ENCODE results near the gene GCC2.
"Not testable (repeated sequence)": the region's sequence is repeated elsewhere in the genome, so short reads cannot be mapped to it uniquely, and the experiment has no call there.

Gene GCC2

DNA sequence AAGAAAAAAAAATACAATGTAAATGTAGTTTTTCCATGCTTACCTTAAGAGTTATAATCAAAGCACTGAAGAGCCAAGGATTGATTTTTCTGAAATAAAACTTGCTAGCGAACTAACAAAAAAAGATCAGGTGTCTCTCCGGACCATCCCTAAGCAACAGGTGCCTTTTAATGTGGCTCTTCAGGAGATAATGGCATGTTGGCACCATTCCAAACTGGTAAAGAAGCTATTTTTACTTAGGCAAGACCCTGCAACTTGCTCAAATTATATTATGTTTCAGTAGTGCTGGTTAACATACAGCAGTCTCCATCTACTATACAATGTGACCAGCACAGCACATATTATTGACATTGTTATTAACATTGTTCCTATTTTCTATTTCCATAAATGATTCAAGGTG lies 2.3 kb upstream of the GCC2 start:
- H3K4me3 ChIP-seq (ENCODE audit: low read depth in 1 of 2, low read length in 2 of 2) = no peak overlapping the region

DNA sequence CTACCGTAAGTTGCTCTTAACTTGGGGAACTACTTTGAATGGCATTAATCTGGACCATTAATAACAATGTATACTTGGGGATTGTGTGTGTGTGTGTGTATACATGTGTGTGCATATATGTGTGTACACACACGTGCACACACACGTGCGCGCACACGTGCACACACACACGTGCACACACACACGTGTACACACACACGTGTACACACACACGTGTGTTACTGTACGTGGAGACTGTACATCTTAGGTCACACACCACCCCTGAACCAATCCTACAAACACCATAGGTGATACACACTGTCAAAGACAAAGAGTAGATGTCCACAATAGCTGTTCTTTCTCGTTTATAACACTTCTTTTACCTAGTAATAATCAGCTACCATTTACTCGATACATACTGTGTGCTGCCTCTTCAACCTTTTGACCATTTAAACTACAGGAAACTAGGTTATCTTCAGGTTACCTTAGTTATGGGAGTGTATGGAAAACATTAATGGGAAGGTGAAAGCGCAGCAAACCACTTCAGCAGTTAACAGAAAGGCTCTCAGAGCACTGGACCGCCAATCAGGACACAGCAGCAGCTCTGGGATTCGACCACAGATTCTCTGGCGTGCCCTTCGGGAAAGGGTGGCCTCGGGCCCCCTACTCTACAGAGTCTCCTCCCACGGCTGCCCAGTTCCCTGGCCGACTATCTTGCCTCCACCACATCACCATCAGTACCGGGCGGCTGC lies 894 bp upstream of the GCC2 start:
- peak overlapping the region; percentile 62 for H3K9ac ChIP-seq (ENCODE audit: low read length)
- no peaks in the 10 kb centered on the region for H3K27me3 ChIP-seq (ENCODE audit: control insufficient read depth in 1 of 2, insufficient read depth in 2 of 2, low read length in 2 of 2)
- H3K4me1 ChIP-seq (ENCODE audit: insufficient read depth, low read length) = peaks cover 8% of the 10 kb centered on the region
- peak overlapping the region; percentile 72 for H3K27ac ChIP-seq (ENCODE audit: low read depth, low read length)
- H3K36me3 ChIP-seq (ENCODE audit: insufficient read depth, low read length) = peaks cover 5% of the 10 kb centered on the region
- H3K4me3 ChIP-seq (ENCODE audit: low read depth in 1 of 2, low read length in 2 of 2) = peak overlapping the region; percentile 82 to 98
- H3K9me3 ChIP-seq (ENCODE audit: low read length) = no peaks in the 10 kb centered on the region

More for the DNA sequence above, 2.3 kb upstream of the GCC2 start:
- no peak overlapping the region for H3K9ac ChIP-seq (ENCODE audit: low read length)
- no peak overlapping the region for H3K27ac ChIP-seq (ENCODE audit: low read depth, low read length)
- no peaks in the 10 kb centered on the region for H3K9me3 ChIP-seq (ENCODE audit: low read length)
- no peaks in the 10 kb centered on the region for H3K36me3 ChIP-seq (ENCODE audit: insufficient read depth, low read length)
- H3K27me3 ChIP-seq (ENCODE audit: control insufficient read depth in 1 of 2, insufficient read depth in 2 of 2, low read length in 2 of 2) = no peaks in the 10 kb centered on the region
- H3K4me1 ChIP-seq (ENCODE audit: insufficient read depth, low read length) = peaks cover 8% of the 10 kb centered on the region

DNA sequence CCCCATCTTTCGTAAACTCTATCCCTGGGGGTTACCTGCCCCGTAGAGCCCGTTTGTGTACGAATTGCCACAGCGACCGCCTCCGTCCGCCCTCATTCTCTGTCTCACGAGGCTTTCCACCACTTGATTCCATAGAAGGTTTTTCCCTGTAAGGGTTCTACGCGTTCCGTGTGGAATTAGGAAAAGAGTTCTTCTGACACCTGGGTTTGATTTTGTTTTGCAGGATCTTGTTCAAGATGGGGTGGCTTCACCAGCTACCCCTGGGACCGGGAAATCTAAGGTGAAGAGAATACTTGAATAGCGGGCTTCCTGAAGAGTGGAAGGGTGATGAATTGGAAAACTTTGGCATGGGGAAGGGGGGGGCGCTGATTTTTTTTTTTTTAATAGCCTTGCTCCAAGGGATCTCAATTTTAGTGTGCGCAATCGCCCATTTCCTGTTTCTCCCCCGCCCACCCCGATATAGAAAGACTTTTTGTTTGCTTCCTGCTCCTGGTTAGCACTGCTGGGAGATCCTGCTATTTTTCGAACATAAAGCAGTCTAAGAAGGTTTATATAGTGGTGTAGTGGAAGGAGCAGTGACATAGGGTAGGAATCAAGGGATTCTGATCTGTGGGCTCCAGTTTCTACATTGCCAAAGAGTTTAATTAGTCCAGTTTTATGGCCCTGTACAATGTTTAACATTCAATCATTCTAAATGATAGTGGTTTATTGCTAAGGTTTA lies 564 bp downstream of the GCC2 start:
- Histone ChIP-seq H3K4me3 (ENCODE audit: low read depth in 1 of 2, low read length in 2 of 2) (peak overlapping the region; percentile 82 to 98), H3K36me3 (ENCODE audit: insufficient read depth, low read length) (peaks cover 16% of the 10 kb centered on the region), H3K9ac (ENCODE audit: low read length) (peak overlapping the region; percentile 62), H3K27me3 (ENCODE audit: control insufficient read depth in 1 of 2, insufficient read depth in 2 of 2, low read length in 2 of 2) (no peaks in the 10 kb centered on the region), H3K4me1 (ENCODE audit: insufficient read depth, low read length) (peaks cover 8% of the 10 kb centered on the region), H3K27ac (ENCODE audit: low read depth, low read length) (peak overlapping the region; percentile 72), H3K9me3 (ENCODE audit: low read length) (no peaks in the 10 kb centered on the region)

DNA sequence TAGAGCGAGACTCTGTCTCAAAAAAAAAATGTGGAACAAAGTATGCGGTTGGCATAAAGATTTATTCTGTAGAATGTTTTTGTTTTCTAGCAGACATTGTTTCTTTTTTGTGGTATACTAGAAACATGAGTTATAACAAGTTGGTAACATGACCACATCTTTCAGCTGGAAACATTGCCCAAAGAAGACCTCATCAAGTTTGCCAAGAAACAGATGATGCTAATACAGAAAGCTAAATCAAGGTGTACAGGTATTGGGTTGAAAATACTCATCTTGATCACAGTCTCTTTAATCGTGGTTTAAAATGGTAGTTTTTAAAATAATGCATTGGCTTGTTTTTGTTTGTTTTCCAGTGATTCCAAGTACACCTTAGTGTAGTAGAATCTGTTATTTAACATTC lies 1.9 kb downstream of the GCC2 start:
- no peak overlapping the region for H3K9ac ChIP-seq (ENCODE audit: low read length)
- peaks cover 29% of the 10 kb centered on the region for H3K36me3 ChIP-seq (ENCODE audit: insufficient read depth, low read length)
- H3K4me3 ChIP-seq (ENCODE audit: low read depth in 1 of 2, low read length in 2 of 2) = no peak overlapping the region
- H3K27ac ChIP-seq (ENCODE audit: low read depth, low read length) = no peak overlapping the region
- no peaks in the 10 kb centered on the region for H3K9me3 ChIP-seq (ENCODE audit: low read length)
- peaks cover 8% of the 10 kb centered on the region for H3K4me1 ChIP-seq (ENCODE audit: insufficient read depth, low read length)
- no peaks in the 10 kb centered on the region for H3K27me3 ChIP-seq (ENCODE audit: control insufficient read depth in 1 of 2, insufficient read depth in 2 of 2, low read length in 2 of 2)

DNA sequence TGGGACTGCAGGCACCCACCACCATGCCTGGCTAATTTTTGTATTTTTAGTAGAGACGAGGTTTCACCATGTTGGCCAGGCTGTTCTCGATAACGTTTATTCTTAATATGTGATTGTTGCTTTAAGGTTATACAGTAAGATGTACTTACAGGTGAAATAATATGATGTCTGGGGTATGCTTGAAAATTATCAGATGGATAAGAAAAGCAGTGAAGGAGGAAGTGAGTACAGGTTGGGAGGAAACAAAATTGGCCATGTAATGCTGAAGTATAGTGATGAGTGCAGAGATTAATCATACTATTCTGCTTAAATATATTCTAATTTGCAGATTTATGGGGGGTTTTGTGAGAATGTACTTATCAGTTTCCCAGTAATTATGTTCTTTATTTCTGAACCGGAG lies 3.0 kb downstream of the GCC2 start:
- H3K9me3 ChIP-seq (ENCODE audit: low read length) = no peaks in the 10 kb centered on the region
- H3K27me3 ChIP-seq (ENCODE audit: control insufficient read depth in 1 of 2, insufficient read depth in 2 of 2, low read length in 2 of 2) = no peaks in the 10 kb centered on the region
- H3K36me3 ChIP-seq (ENCODE audit: insufficient read depth, low read length) = peaks cover 37% of the 10 kb centered on the region
- no peak overlapping the region for H3K9ac ChIP-seq (ENCODE audit: low read length)
- no peak overlapping the region for H3K4me3 ChIP-seq (ENCODE audit: low read depth in 1 of 2, low read length in 2 of 2)
- H3K27ac ChIP-seq (ENCODE audit: low read depth, low read length) = no peak overlapping the region
- peaks cover 8% of the 10 kb centered on the region for H3K4me1 ChIP-seq (ENCODE audit: insufficient read depth, low read length)

DNA sequence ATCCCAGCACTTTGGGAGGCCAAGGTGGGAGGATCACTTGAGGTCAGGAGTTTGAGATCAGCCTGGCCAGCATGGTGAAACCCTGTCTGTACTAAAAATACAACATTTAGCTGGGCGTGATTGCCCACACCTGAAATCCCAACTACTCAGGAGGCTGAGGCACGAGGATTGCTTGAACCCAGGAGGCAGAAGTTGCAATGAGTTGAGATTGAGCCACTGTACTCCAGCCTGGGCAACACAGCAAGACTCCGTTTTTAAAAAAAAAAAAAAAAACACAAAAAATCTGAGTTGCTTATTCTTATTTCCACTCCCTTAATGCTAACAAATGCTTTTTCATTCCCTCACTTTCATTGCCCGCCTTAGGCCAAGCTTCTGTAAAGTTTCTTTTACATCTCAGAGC lies 4.5 kb downstream of the GCC2 start:
- not testable (repeated sequence) for H3K9me3 ChIP-seq (ENCODE audit: low read length); H3K4me3 ChIP-seq (ENCODE audit: low read depth in 1 of 2, low read length in 2 of 2); H3K27ac ChIP-seq (ENCODE audit: low read depth, low read length); H3K27me3 ChIP-seq (ENCODE audit: control insufficient read depth in 1 of 2, insufficient read depth in 2 of 2, low read length in 2 of 2); H3K4me1 ChIP-seq (ENCODE audit: insufficient read depth, low read length); H3K9ac ChIP-seq (ENCODE audit: low read length)
- peaks cover 46% of the 10 kb centered on the region for H3K36me3 ChIP-seq (ENCODE audit: insufficient read depth, low read length)

DNA sequence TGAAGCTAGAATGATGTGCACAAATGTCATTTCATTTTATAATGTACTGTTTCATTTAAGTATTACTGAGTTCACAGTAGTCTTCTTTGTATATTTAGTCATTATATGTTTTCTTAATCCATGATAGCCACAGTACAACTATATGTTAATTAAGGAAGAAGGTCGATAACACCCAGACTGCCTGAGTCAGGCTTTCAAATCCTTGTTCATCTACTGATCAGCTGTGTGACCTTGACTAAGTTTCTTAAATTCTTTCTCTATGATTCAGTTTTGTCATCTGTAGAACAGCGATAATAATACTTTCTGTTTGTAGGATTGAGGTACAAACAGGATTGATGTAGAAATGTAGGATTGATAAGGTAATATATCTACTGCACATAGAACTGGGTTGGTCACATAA lies 5.4 kb downstream of the GCC2 start:
- Histone ChIP-seq H3K27me3 (ENCODE audit: control insufficient read depth in 1 of 2, insufficient read depth in 2 of 2, low read length in 2 of 2) (no peaks in the 10 kb centered on the region), H3K36me3 (ENCODE audit: insufficient read depth, low read length) (peaks cover 46% of the 10 kb centered on the region), H3K4me3 (ENCODE audit: low read depth in 1 of 2, low read length in 2 of 2) (no peak overlapping the region), H3K9me3 (ENCODE audit: low read length) (peaks cover 9% of the 10 kb centered on the region), H3K9ac (ENCODE audit: low read length) (no peak overlapping the region), H3K27ac (ENCODE audit: low read depth, low read length) (no peak overlapping the region), H3K4me1 (ENCODE audit: insufficient read depth, low read length) (peaks cover 8% of the 10 kb centered on the region)

DNA sequence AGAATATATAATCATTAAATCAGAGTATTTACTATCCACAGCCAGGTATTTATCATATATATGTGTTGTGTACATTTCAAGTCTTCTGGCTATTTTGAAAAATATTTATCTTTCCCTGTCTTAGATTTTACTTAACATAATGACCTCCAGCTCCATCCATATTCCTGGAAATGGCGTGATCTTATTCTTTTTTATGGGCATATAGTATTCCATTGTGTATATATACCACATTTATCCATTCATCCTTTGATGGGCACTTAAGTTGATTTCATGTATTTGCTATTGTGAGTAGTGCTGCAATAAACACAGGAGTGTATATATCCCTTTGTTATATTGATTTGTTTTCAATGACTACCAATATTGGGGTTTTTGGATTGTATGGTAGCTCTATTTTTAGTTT lies 6.6 kb downstream of the GCC2 start:
- H3K36me3 ChIP-seq (ENCODE audit: insufficient read depth, low read length) = peaks cover 46% of the 10 kb centered on the region
- no peaks in the 10 kb centered on the region for H3K27me3 ChIP-seq (ENCODE audit: control insufficient read depth in 1 of 2, insufficient read depth in 2 of 2, low read length in 2 of 2)
- H3K4me1 ChIP-seq (ENCODE audit: insufficient read depth, low read length) = no peaks in the 10 kb centered on the region
- no peak overlapping the region for H3K9ac ChIP-seq (ENCODE audit: low read length)
- H3K9me3 ChIP-seq (ENCODE audit: low read length) = peaks cover 9% of the 10 kb centered on the region
- H3K4me3 ChIP-seq (ENCODE audit: low read depth in 1 of 2, low read length in 2 of 2) = no peak overlapping the region
- no peak overlapping the region for H3K27ac ChIP-seq (ENCODE audit: low read depth, low read length)

DNA sequence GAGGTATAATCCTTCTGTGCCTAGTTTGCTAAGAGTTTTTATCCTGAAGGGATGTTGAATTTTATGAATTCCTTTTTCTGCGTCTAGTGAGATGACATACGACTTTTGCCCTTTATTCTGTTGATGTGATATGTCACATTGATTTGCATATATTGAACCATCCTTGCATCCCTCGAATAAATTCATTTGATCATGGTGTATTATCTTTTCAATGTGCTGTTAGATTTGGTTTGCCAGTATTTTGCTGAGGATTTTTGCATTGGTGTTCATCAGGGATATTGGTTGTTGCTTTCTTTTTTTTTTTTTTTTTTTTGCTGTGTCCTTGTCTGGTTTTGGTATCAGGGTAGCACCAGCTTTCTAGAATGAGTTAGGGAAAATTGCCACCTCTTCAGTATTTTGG lies 9.1 kb downstream of the GCC2 start:
- peaks cover 47% of the 10 kb centered on the region for H3K36me3 ChIP-seq (ENCODE audit: insufficient read depth, low read length)
- peaks cover 9% of the 10 kb centered on the region for H3K9me3 ChIP-seq (ENCODE audit: low read length)
- no peak overlapping the region for H3K27ac ChIP-seq (ENCODE audit: low read depth, low read length)
- no peak overlapping the region for H3K4me3 ChIP-seq (ENCODE audit: low read depth in 1 of 2, low read length in 2 of 2)
- no peaks in the 10 kb centered on the region for H3K4me1 ChIP-seq (ENCODE audit: insufficient read depth, low read length)
- H3K9ac ChIP-seq (ENCODE audit: low read length) = no peak overlapping the region
- H3K27me3 ChIP-seq (ENCODE audit: control insufficient read depth in 1 of 2, insufficient read depth in 2 of 2, low read length in 2 of 2) = no peaks in the 10 kb centered on the region

DNA sequence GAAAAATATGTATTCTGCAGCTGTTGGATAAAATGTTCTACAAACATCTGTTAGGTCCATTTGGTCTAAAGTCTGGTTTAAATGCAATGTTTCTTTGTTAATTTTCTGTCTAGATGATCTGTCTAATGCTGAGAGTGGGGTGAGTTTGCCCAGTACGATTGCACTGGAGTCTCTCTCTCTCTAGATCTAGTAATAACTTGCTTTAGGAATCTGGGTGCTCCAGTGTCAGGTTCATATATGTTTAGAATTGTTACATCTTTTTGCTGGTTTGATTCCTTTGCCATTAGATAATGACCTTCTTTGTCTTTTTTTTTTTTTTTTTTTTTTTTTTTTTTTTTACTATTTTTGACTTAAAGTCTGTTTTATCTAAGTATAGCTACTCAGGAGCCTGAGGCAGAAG lies 10.4 kb downstream of the GCC2 start:
- Histone ChIP-seq H3K27me3 (ENCODE audit: control insufficient read depth in 1 of 2, insufficient read depth in 2 of 2, low read length in 2 of 2) (no peaks in the 10 kb centered on the region), H3K9me3 (ENCODE audit: low read length) (peaks cover 9% of the 10 kb centered on the region), H3K27ac (ENCODE audit: low read depth, low read length) (no peak overlapping the region), H3K36me3 (ENCODE audit: insufficient read depth, low read length) (peaks cover 50% of the 10 kb centered on the region), H3K9ac (ENCODE audit: low read length) (no peak overlapping the region), H3K4me3 (ENCODE audit: low read depth in 1 of 2, low read length in 2 of 2) (no peak overlapping the region), H3K4me1 (ENCODE audit: insufficient read depth, low read length) (no peaks in the 10 kb centered on the region)

DNA sequence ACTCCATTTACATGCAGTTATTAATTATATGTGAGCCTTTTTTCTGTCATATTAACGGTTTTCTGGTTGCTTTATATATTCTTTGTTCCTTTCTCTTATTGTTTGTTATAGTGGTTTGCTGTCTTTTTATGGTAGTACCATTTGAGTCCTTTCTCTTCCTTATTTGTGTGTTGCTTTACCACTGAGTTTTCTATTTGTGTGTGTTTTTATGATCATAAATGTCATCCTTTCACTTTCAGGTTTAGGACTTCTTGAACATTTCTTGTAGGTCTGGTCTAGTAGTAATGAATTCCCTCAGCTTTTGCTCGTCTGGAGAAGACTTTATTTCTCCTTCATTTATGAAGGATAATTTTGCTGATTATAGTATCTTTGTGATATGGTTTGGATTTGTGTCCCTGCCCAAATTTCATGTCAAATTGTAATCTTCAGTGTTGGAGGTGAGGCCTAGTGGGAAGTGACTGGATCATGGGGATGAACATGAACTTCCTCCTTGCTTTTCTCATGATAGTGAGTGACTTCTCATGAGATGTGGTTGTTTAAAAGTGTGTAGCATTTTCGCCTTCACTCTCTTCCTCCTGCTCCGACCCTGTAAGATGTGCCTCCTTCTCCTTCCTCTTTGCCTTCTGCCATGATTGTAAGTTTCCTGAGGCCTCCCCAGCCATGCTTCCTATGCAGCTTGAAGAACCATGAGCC lies 11.5 kb downstream of the GCC2 start:
- peaks cover 49% of the 10 kb centered on the region for H3K36me3 ChIP-seq (ENCODE audit: insufficient read depth, low read length)
- no peaks in the 10 kb centered on the region for H3K4me1 ChIP-seq (ENCODE audit: insufficient read depth, low read length)
- H3K9me3 ChIP-seq (ENCODE audit: low read length) = peaks cover 9% of the 10 kb centered on the region
- H3K27me3 ChIP-seq (ENCODE audit: control insufficient read depth in 1 of 2, insufficient read depth in 2 of 2, low read length in 2 of 2) = no peaks in the 10 kb centered on the region
- no peak overlapping the region for H3K27ac ChIP-seq (ENCODE audit: low read depth, low read length)
- no peak overlapping the region for H3K4me3 ChIP-seq (ENCODE audit: low read depth in 1 of 2, low read length in 2 of 2)
- H3K9ac ChIP-seq (ENCODE audit: low read length) = no peak overlapping the region
